ENCODE data around the gene CNPY2. TPM values are rescaled to one million over a fixed set of nuclear protein-coding genes. Genes with fewer than 3 reads are reported as not detected.
A peak's percentile ranks its signal among the peaks of the same experiment; 100 is the strongest.
"Not testable (repeated sequence)": the region's sequence is repeated elsewhere in the genome, so short reads cannot be mapped to it uniquely, and the experiment has no call there.

Gene CNPY2
- polyA plus RNA-seq, 6 donors from 2014 or later, result 134 to 210 (median 152) TPM

- H3K4me1 Mint-ChIP-seq, result peaks cover 5 to 11% (median 7%) of the 10 kb centered on the region in 3 donors
Measured at GRCh38 chr12:56326533-56326932, 10.7 kb upstream of the CNPY2 start.

GRCh38 chr12:56326126-56326525 lies 10.3 kb upstream of the CNPY2 start:
- no peaks in the 10 kb centered on the region for H3K27me3 Mint-ChIP-seq
- DNase-seq (no peak), ATAC-seq (ENCODE audit: low read depth in 2 of 2) (no peak)
- peaks cover 4 to 11% (median 5%) of the 10 kb centered on the region in 3 donors for H3K4me1 Mint-ChIP-seq
- peaks cover 32 to 46% of the 10 kb centered on the region in 2 donors for H3K36me3 Mint-ChIP-seq
- H3K9me3 Mint-ChIP-seq, result no peaks in the 10 kb centered on the region
- H3K27ac Mint-ChIP-seq, result peak overlapping the region in 1 of 6 donors; percentile 70
- no peak overlapping the region for H3K4me3 Mint-ChIP-seq

More at GRCh38 chr12:56326533-56326932, 10.7 kb upstream of the CNPY2 start:
- peaks cover 32 to 46% of the 10 kb centered on the region in 2 donors for H3K36me3 Mint-ChIP-seq
- no peak for DNase-seq
- H3K27ac Mint-ChIP-seq, result peak overlapping the region in 1 of 6 donors; percentile 70
- no peaks in the 10 kb centered on the region for H3K9me3 Mint-ChIP-seq
- no peaks in the 10 kb centered on the region for H3K27me3 Mint-ChIP-seq
- ATAC-seq (ENCODE audit: low read depth in 2 of 2), result no peak
- H3K4me3 Mint-ChIP-seq, result no peak overlapping the region

DNA sequence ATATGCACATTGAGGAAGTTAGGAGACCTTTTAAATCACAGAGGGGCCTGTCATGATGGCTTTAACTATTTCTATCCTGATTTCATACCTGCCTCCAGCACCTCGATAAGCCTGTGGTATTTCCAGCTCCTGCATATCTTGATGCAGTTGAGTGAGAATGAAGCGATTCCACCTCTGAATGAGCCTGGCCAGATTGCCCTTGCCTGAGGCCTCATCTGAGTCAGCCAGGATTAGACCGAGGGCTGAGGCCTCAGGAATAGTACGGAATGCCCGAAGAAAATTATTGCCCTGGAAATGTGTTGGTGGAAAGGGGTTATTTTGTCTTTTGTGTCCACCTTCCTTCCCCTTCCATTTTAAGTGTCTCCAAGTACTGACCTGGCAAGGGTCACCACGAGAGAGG lies 8.4 kb upstream of the CNPY2 start:
- Mint-ChIP-seq H3K4me1 (peaks cover 2 to 11% (median 3%) of the 10 kb centered on the region in 3 donors), H3K27me3 (no peaks in the 10 kb centered on the region), H3K36me3 (peaks cover 32 to 54% of the 10 kb centered on the region in 2 donors), H3K9me3 (no peaks in the 10 kb centered on the region), H3K27ac (peak overlapping the region in 1 of 6 donors; percentile 74), H3K4me3 (no peak overlapping the region)
- ATAC-seq (ENCODE audit: low read depth in 2 of 2), result no peak
- DNase-seq, result no peak

- peaks cover 28 to 44% of the 10 kb centered on the region in 2 donors for H3K36me3 Mint-ChIP-seq
- H3K27me3 Mint-ChIP-seq; H3K4me1 Mint-ChIP-seq; H3K9me3 Mint-ChIP-seq; H3K4me3 Mint-ChIP-seq; H3K27ac Mint-ChIP-seq; ATAC-seq (ENCODE audit: low read depth in 2 of 2); DNase-seq: not testable (repeated sequence)
Measured at GRCh38 chr12:56321610-56322009, 5.8 kb upstream of the CNPY2 start.

DNA sequence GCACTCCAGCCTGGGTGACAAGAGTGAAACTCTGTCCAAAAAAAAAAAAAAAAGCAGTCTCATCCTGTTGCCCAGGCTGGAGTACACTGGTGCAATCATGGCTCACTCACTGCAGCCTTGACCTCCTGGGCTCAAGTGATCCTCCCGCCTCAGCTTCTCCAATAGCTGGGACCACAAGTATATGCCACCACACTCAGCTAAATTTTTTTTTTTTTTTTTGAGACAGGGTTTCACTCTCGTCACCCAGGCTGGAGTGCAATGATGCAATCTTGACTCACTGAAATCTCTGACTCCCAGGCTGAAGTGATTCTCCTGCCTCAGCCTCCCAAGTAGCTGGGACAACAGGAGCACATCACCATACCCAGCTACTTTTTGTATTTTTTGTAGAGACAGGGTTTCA lies 5.2 kb upstream of the CNPY2 start:
- DNase-seq, result no peak
- ATAC-seq (ENCODE audit: low read depth in 2 of 2), result no peak
- H3K27ac Mint-ChIP-seq, result no peak overlapping the region
- H3K4me1 Mint-ChIP-seq, result peaks cover 0 to 7% (median under 1%) of the 10 kb centered on the region in 3 donors
- H3K27me3 Mint-ChIP-seq, result no peaks in the 10 kb centered on the region
- no peaks in the 10 kb centered on the region for H3K9me3 Mint-ChIP-seq
- peaks cover 23 to 38% of the 10 kb centered on the region in 2 donors for H3K36me3 Mint-ChIP-seq
- no peak overlapping the region for H3K4me3 Mint-ChIP-seq

DNA sequence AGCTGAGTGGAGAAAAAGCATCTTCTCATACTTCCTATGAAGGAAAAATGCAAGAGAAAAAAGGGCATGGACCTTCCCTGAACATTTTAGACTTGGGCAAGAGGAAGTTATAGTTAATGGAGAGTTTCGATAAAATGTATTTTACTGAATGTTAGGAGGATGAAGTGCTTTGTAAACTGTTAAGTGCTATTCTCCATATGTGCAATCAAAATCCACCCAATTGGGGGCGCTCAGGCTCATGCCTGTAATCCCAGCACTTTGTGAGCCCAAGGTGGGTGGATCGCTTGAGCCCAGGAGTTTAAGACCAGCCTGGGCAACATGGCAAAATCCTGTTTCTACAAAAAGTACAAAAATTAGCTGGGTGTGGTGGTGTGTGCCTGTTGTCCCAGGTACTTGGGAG lies 1.9 kb upstream of the CNPY2 start:
- H3K4me3 Mint-ChIP-seq, result peak overlapping the region in 3 of 8 donors; percentile 6 to 49 (median 20)
- peak overlapping the region in 4 of 6 donors; percentile 8 to 63 (median 58) for H3K27ac Mint-ChIP-seq
- no peaks in the 10 kb centered on the region for H3K27me3 Mint-ChIP-seq

GRCh38 chr12:56315249-56315621 lies 553 bp downstream of the CNPY2 start:
- Mint-ChIP-seq H3K27me3 (no peaks in the 10 kb centered on the region), H3K4me3 (peak overlapping the region; percentile 93 to 99 (median 99)), H3K4me1 (peaks cover 7 to 24% (median 13%) of the 10 kb centered on the region in 3 donors), H3K36me3 (peaks cover 4 to 8% of the 10 kb centered on the region in 2 donors), H3K27ac (peak overlapping the region; percentile 94 to 99 (median 99)), H3K9me3 (no peaks in the 10 kb centered on the region)
- ATAC-seq (ENCODE audit: low read depth in 2 of 2) (peak in 1 of 2 donors; percentile 0), DNase-seq (no peak)

More for the DNA sequence above, 1.9 kb upstream of the CNPY2 start:
- Mint-ChIP-seq H3K4me1 (peaks cover 7 to 24% (median 13%) of the 10 kb centered on the region in 3 donors), H3K36me3 (peaks cover 4 to 9% of the 10 kb centered on the region in 2 donors), H3K9me3 (no peaks in the 10 kb centered on the region)
- DNase-seq (no peak), ATAC-seq (ENCODE audit: low read depth in 2 of 2) (no peak)

DNA sequence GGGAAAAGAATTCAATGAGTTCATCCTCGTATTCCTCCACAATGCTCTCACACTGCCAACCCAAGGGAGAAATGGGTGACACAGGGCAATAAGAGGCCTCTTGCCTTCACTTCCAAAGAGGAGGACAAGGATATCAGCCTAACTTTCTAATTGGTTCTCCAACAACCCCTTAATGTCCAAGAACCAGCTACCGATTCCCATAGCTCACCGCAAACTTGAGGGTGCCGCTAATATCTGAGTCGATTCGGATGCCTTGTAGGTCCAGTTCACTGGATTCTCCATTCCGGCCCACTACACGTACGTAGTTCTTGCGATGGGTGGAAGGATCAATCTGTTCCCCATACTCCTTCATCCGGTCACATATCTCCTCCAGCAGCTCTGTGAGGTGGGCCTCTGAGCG lies 4.8 kb downstream of the CNPY2 start:
- no peak for ATAC-seq (ENCODE audit: low read depth in 2 of 2)
- peaks cover 0 to 6% of the 10 kb centered on the region in 2 donors for H3K36me3 Mint-ChIP-seq

GRCh38 chr12:56308714-56309113 lies 7.1 kb downstream of the CNPY2 start:
- Mint-ChIP-seq H3K4me1 (no peaks in the 10 kb centered on the region), H3K27ac (peak overlapping the region in 2 of 6 donors; percentile 34 to 38), H3K27me3 (no peaks in the 10 kb centered on the region), H3K4me3 (no peak overlapping the region), H3K9me3 (no peaks in the 10 kb centered on the region), H3K36me3 (peaks cover 0 to 6% of the 10 kb centered on the region in 2 donors)
- no peak for ATAC-seq (ENCODE audit: low read depth in 2 of 2)
- no peak for DNase-seq

More for the DNA sequence above, 4.8 kb downstream of the CNPY2 start:
- H3K27ac Mint-ChIP-seq, result peak overlapping the region in 1 of 6 donors; percentile 89
- peaks cover 7 to 17% (median 13%) of the 10 kb centered on the region in 3 donors for H3K4me1 Mint-ChIP-seq
- H3K9me3 Mint-ChIP-seq, result no peaks in the 10 kb centered on the region
- H3K4me3 Mint-ChIP-seq, result no peak overlapping the region
- no peaks in the 10 kb centered on the region for H3K27me3 Mint-ChIP-seq
- no peak for DNase-seq

GRCh38 chr12:56307221-56307965 lies 8.4 kb downstream of the CNPY2 start:
- Mint-ChIP-seq H3K4me3 (no peak overlapping the region), H3K27ac (peak overlapping the region in 1 of 6 donors; percentile 69), H3K27me3 (no peaks in the 10 kb centered on the region), H3K4me1 (peaks cover under 1 to 8% (median under 1%) of the 10 kb centered on the region in 3 donors), H3K9me3 (no peaks in the 10 kb centered on the region), H3K36me3 (peaks cover 0 to 6% of the 10 kb centered on the region in 2 donors)
- ATAC-seq (ENCODE audit: low read depth in 2 of 2) (no peak), DNase-seq (no peak)

- no peaks in the 10 kb centered on the region for H3K9me3 Mint-ChIP-seq
- ATAC-seq (ENCODE audit: low read depth in 2 of 2), result no peak
- H3K36me3 Mint-ChIP-seq, result peaks cover 0 to 4% of the 10 kb centered on the region in 2 donors
- no peaks in the 10 kb centered on the region for H3K27me3 Mint-ChIP-seq
- H3K4me1 Mint-ChIP-seq, result peaks cover 13 to 29% (median 20%) of the 10 kb centered on the region in 3 donors
- DNase-seq, result no peak
- H3K4me3 Mint-ChIP-seq, result no peak overlapping the region
- peak overlapping the region in 3 of 6 donors; percentile 68 to 94 (median 74) for H3K27ac Mint-ChIP-seq
Measured at GRCh38 chr12:56304872-56305590, 10.8 kb downstream of the CNPY2 start.

- H3K9me3 Mint-ChIP-seq, result no peaks in the 10 kb centered on the region
- ATAC-seq (ENCODE audit: low read depth in 2 of 2) (no peak), DNase-seq (no peak)
- H3K36me3 Mint-ChIP-seq, result no peaks in the 10 kb centered on the region
- H3K27ac Mint-ChIP-seq, result no peak overlapping the region
- no peak overlapping the region for H3K4me3 Mint-ChIP-seq
- peaks cover 19 to 35% (median 28%) of the 10 kb centered on the region in 3 donors for H3K4me1 Mint-ChIP-seq
- H3K27me3 Mint-ChIP-seq, result no peaks in the 10 kb centered on the region
Measured at GRCh38 chr12:56304276-56304675, 11.5 kb downstream of the CNPY2 start.

GRCh38 chr12:56300644-56301464 lies 14.9 kb downstream of the CNPY2 start:
- Mint-ChIP-seq H3K4me3 (peak overlapping the region; percentile 95 to 99 (median 97)), H3K9me3 (no peaks in the 10 kb centered on the region), H3K27ac (peak overlapping the region; percentile 93 to 99 (median 97)), H3K36me3 (no peaks in the 10 kb centered on the region), H3K4me1 (peaks cover 42 to 69% (median 60%) of the 10 kb centered on the region in 3 donors), H3K27me3 (no peaks in the 10 kb centered on the region)
- ATAC-seq (ENCODE audit: low read depth in 2 of 2) (no peak), DNase-seq (no peak)
